ENCODE results near the gene CCAR1.
"Not testable (repeated sequence)": the region's sequence is repeated elsewhere in the genome, so short reads cannot be mapped to it uniquely, and the experiment has no call there.

- TF ChIP-seq JUND (CRISPR knock-in tag; IDR thresholded peaks at IDR 0.05); CEBPB (IDR thresholded peaks at IDR 0.05; ENCODE audit: borderline replicate concordance, low read depth, low read length); IKZF5 (CRISPR knock-in tag; IDR thresholded peaks at IDR 0.05); EZH2 (conservative IDR thresholded peaks at IDR 0.05; ENCODE audit: low read depth, low read length); ZNF615 (CRISPR knock-in tag; IDR thresholded peaks at IDR 0.05; ENCODE audit: borderline replicate concordance); ATF1 (CRISPR knock-in tag; IDR thresholded peaks at IDR 0.05); CTCF (CRISPR knock-in tag; IDR thresholded peaks at IDR 0.05); POLR2A (IDR thresholded peaks at IDR 0.05; ENCODE audit: insufficient read depth in 1 of 2, low read depth in 2 of 2, low read length in 2 of 2); ZNF232 (CRISPR knock-in tag; IDR thresholded peaks at IDR 0.05; ENCODE audit: borderline replicate concordance); ZBTB26 (CRISPR knock-in tag; IDR thresholded peaks at IDR 0.05; ENCODE audit: borderline replicate concordance); TRAFD1 (CRISPR knock-in tag; IDR thresholded peaks at IDR 0.05; ENCODE audit: borderline replicate concordance); ZNF878 (CRISPR knock-in tag; IDR thresholded peaks at IDR 0.05): not testable (repeated sequence)
These were observed 119.6 kb downstream of the CCAR1 start for GRCh38 chr10:68840650-68841049.

Measured in HepG2 (cell line).